ENCODE measurements around the gene TULP4. TPM values are rescaled to one million over a fixed set of nuclear protein-coding genes. Genes with fewer than 3 reads are reported as not detected.

Gene TULP4
- total and polyA plus RNA-seq, 8 donors: 1.7 to 237 (median 54.3) TPM

- no peak for TF ChIP-seq POLR2A (IDR thresholded peaks at IDR 0.05)
- TF ChIP-seq EP300 (IDR thresholded peaks at IDR 0.05): no peak
- TF ChIP-seq POLR2AphosphoS5 (IDR thresholded peaks at IDR 0.05): no peak
- TF ChIP-seq, protein P1, sequence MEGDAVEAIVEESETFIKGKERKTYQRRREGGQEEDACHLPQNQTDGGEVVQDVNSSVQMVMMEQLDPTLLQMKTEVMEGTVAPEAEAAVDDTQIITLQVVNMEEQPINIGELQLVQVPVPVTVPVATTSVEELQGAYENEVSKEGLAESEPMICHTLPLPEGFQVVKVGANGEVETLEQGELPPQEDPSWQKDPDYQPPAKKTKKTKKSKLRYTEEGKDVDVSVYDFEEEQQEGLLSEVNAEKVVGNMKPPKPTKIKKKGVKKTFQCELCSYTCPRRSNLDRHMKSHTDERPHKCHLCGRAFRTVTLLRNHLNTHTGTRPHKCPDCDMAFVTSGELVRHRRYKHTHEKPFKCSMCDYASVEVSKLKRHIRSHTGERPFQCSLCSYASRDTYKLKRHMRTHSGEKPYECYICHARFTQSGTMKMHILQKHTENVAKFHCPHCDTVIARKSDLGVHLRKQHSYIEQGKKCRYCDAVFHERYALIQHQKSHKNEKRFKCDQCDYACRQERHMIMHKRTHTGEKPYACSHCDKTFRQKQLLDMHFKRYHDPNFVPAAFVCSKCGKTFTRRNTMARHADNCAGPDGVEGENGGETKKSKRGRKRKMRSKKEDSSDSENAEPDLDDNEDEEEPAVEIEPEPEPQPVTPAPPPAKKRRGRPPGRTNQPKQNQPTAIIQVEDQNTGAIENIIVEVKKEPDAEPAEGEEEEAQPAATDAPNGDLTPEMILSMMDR (IDR thresholded peaks at IDR 0.05): no peak
- H3K27me3 ChIP-seq: no peaks in the 10 kb centered on the region
- intact Hi-C loops (cut with DNase I; ENCODE audit: low total_unique reads): no loop called here
- H3K4me1 ChIP-seq: peaks cover 12 to 32% (median 22%) of the 10 kb centered on the region in 4 donors
- H3K27ac ChIP-seq: peak overlapping the region in 1 of 5 donors; percentile 53
- DNase-seq: peak in 1 of 2 donors; percentile 52
- H3K9me3 ChIP-seq: peaks cover 0 to under 1% (median 0%) of the 10 kb centered on the region in 4 donors
- peaks cover 0 to 1% (median 0%) of the 10 kb centered on the region in 4 donors for H3K36me3 ChIP-seq
- H3K4me3 ChIP-seq: no peak overlapping the region
Observed at GRCh38 chr6:158321960-158322359, 9.7 kb downstream of the TULP4 start.

- H3K9me3 ChIP-seq: no peaks in the 10 kb centered on the region
- peaks cover 12 to 32% (median 22%) of the 10 kb centered on the region in 4 donors for H3K4me1 ChIP-seq
- no peaks in the 10 kb centered on the region for H3K36me3 ChIP-seq
- H3K27me3 ChIP-seq: no peaks in the 10 kb centered on the region
- TF ChIP-seq, protein P1 (IDR thresholded peaks at IDR 0.05): no peak
- no peak overlapping the region for H3K4me3 ChIP-seq
- intact Hi-C loops (cut with DNase I; ENCODE audit: low total_unique reads): no loop called here
- no peak for DNase-seq
- peak overlapping the region in 2 of 5 donors; percentile 22 to 53 for H3K27ac ChIP-seq
Observed at GRCh38 chr6:158322400-158322723, 10.1 kb downstream of the TULP4 start.

- TF ChIP-seq POLR2AphosphoS5 (IDR thresholded peaks at IDR 0.05): peak in 1 of 3 donors; percentile 30
- TF ChIP-seq POLR2A (IDR thresholded peaks at IDR 0.05): no peak
Observed at GRCh38 chr6:158322724-158323560, 10.7 kb downstream of the TULP4 start.

GRCh38 chr6:158323561-158323958 lies 11.3 kb downstream of the TULP4 start:
- no peak for TF ChIP-seq EP300 (IDR thresholded peaks at IDR 0.05)
- TF ChIP-seq POLR2AphosphoS5 (IDR thresholded peaks at IDR 0.05): no peak
- TF ChIP-seq, protein P1 (IDR thresholded peaks at IDR 0.05): no peak
- TF ChIP-seq POLR2A (IDR thresholded peaks at IDR 0.05): no peak
- no peak for DNase-seq

More at GRCh38 chr6:158322724-158323560, 10.7 kb downstream of the TULP4 start:
- peaks cover 12 to 32% (median 22%) of the 10 kb centered on the region in 4 donors for H3K4me1 ChIP-seq
- no peaks in the 10 kb centered on the region for H3K9me3 ChIP-seq
- no peaks in the 10 kb centered on the region for H3K36me3 ChIP-seq
- H3K27ac ChIP-seq: peak overlapping the region in 2 of 5 donors; percentile 42 to 53
- no peak for DNase-seq
- no peak overlapping the region for H3K4me3 ChIP-seq
- H3K27me3 ChIP-seq: no peaks in the 10 kb centered on the region
- WGBS, 5 donors: 56 to 67% (median 59%) methylated on average over 11 of the region's 11 CpGs
- intact Hi-C loops (cut with DNase I; ENCODE audit: low total_unique reads): no loop called here

GRCh38 chr6:158324136-158324535 lies 11.9 kb downstream of the TULP4 start:
- WGBS, 5 donors: 77 to 87% (median 83%) methylated on average over 5 of the region's 5 CpGs
- intact Hi-C loops (cut with DNase I; ENCODE audit: low total_unique reads): no loop called here
- TF ChIP-seq POLR2A (IDR thresholded peaks at IDR 0.05) (no peak), POLR2AphosphoS5 (IDR thresholded peaks at IDR 0.05) (no peak), EP300 (IDR thresholded peaks at IDR 0.05) (no peak)
- TF ChIP-seq, protein P1 (IDR thresholded peaks at IDR 0.05): no peak
- Histone ChIP-seq H3K36me3 (no peaks in the 10 kb centered on the region), H3K4me1 (peaks cover 12 to 39% (median 28%) of the 10 kb centered on the region in 4 donors), H3K9me3 (no peaks in the 10 kb centered on the region), H3K27ac (no peak overlapping the region), H3K4me3 (no peak overlapping the region), H3K27me3 (no peaks in the 10 kb centered on the region)
- no peak for DNase-seq

More at GRCh38 chr6:158323561-158323958, 11.3 kb downstream of the TULP4 start:
- 80 to 92% (median 83%) methylated on average over 2 of the region's 2 CpGs for WGBS, 5 donors
- H3K9me3 ChIP-seq: no peaks in the 10 kb centered on the region
- no peak overlapping the region for H3K4me3 ChIP-seq
- H3K4me1 ChIP-seq: peaks cover 12 to 33% (median 24%) of the 10 kb centered on the region in 4 donors
- H3K36me3 ChIP-seq: no peaks in the 10 kb centered on the region
- H3K27me3 ChIP-seq: no peaks in the 10 kb centered on the region
- H3K27ac ChIP-seq: peak overlapping the region in 1 of 5 donors; percentile 53
- intact Hi-C loops (cut with DNase I; ENCODE audit: low total_unique reads): no loop called here
